ACC112 (cell line): ENCODE measurements around the gene BICDL1.
"Not testable (repeated sequence)": the region's sequence is repeated elsewhere in the genome, so short reads cannot be mapped to it uniquely, and the experiment has no call there.

ENCODE experiments used
- H2AFZ ChIP-seq: fragments of 200-600 bp; sonication (generic); one replicate; pipeline ENCODE4 v1.6.0; 2017; ENCODE audit warnings: antibody characterized with exemption, low read length; ENCODE audit not compliant: unreplicated experiment
- H3K27ac ChIP-seq: fragments of 200-600 bp; sonication (generic); 2 replicates; pipeline ENCODE4 v1.5.1; 2014; ENCODE audit warnings: low read depth, mild to moderate bottlenecking, antibody characterized with exemption, low read length, moderate library complexity
- H3K27me3 ChIP-seq: fragments of 200-600 bp; sonication (generic); 2 replicates; pipeline ENCODE4 v1.6.1; 2014; ENCODE audit warnings: mild to moderate bottlenecking, antibody characterized with exemption, low read length, moderate library complexity, mixed read lengths; ENCODE audit not compliant: insufficient read depth
- H3K36me3 ChIP-seq: fragments of 200-600 bp; sonication (generic); 2 replicates; pipeline ENCODE4 v1.6.1; 2016; ENCODE audit warnings: mild to moderate bottlenecking, antibody characterized with exemption, low read length, moderate library complexity, mixed read lengths; ENCODE audit not compliant: insufficient read depth
- H3K4me1 ChIP-seq: fragments of 200-600 bp; sonication (generic); one replicate; pipeline ENCODE4 v1.6.1; 2016; ENCODE audit warnings: low read length, mixed read lengths; ENCODE audit not compliant: insufficient read depth, unreplicated experiment, control insufficient read depth
- H3K4me3 ChIP-seq: fragments of 200-600 bp; sonication (generic); 2 replicates; pipeline ENCODE4 v1.5.1; 2014; ENCODE audit warnings: mild to moderate bottlenecking, low read depth, low read length
- H3K79me2 ChIP-seq: fragments of 200-600 bp; sonication (generic); one replicate; pipeline ENCODE4 v1.6.0; 2016; ENCODE audit warnings: low read length; ENCODE audit not compliant: control insufficient read depth, unreplicated experiment, insufficient read depth

BICDL1 gene

GRCh38 chr12:120019938-120020337, 30.9 kb downstream of the BICDL1 start:
- Histone ChIP-seq H3K36me3 (no peaks in the 10 kb centered on the region), H3K27me3 (peaks cover 41% of the 10 kb centered on the region), H3K4me1 (no peaks in the 10 kb centered on the region), H3K27ac (no peak overlapping the region), H2AFZ (no peak overlapping the region), H3K79me2 (no peaks in the 10 kb centered on the region), H3K4me3 (no peak overlapping the region)

- no peak overlapping the region for H3K27ac ChIP-seq
- peaks cover 21% of the 10 kb centered on the region; the same call in 1 of the 2 replicates for H3K27me3 ChIP-seq
- no peak overlapping the region for H3K4me3 ChIP-seq
- no peaks in the 10 kb centered on the region for H3K79me2 ChIP-seq
- no peaks in the 10 kb centered on the region for H3K36me3 ChIP-seq
- H2AFZ ChIP-seq = no peak overlapping the region
- H3K4me1 ChIP-seq = no peaks in the 10 kb centered on the region
Measured at GRCh38 chr12:120024193-120024592, 35.2 kb downstream of the BICDL1 start.

- H3K79me2 ChIP-seq = no peaks in the 10 kb centered on the region
- no peaks in the 10 kb centered on the region for H3K36me3 ChIP-seq
- H2AFZ ChIP-seq = no peak overlapping the region
- no peak overlapping the region for H3K4me3 ChIP-seq
- no peak overlapping the region for H3K27ac ChIP-seq
- peaks cover 10% of the 10 kb centered on the region; the same call in 1 of the 2 replicates for H3K27me3 ChIP-seq
- H3K4me1 ChIP-seq = no peaks in the 10 kb centered on the region
Measured at GRCh38 chr12:120025640-120026039, 36.6 kb downstream of the BICDL1 start.

GRCh38 chr12:120032242-120032641, 43.2 kb downstream of the BICDL1 start:
- no peak overlapping the region for H2AFZ ChIP-seq
- H3K27me3 ChIP-seq = peaks cover 6% of the 10 kb centered on the region; the same call in 1 of the 2 replicates
- H3K4me1 ChIP-seq = no peaks in the 10 kb centered on the region
- H3K36me3 ChIP-seq = no peaks in the 10 kb centered on the region
- no peak overlapping the region for H3K4me3 ChIP-seq
- H3K27ac ChIP-seq = no peak overlapping the region
- H3K79me2 ChIP-seq = no peaks in the 10 kb centered on the region

- Histone ChIP-seq H3K4me3 (no peak overlapping the region), H2AFZ (no peak overlapping the region), H3K27me3 (peaks cover 14% of the 10 kb centered on the region; the same call in 1 of the 2 replicates), H3K36me3 (no peaks in the 10 kb centered on the region), H3K27ac (no peak overlapping the region), H3K79me2 (no peaks in the 10 kb centered on the region), H3K4me1 (peaks cover 3% of the 10 kb centered on the region)
Measured at GRCh38 chr12:120037851-120038250, 48.8 kb downstream of the BICDL1 start.

- Histone ChIP-seq H2AFZ (no peak overlapping the region), H3K36me3 (no peaks in the 10 kb centered on the region), H3K27ac (no peak overlapping the region), H3K79me2 (no peaks in the 10 kb centered on the region), H3K4me3 (no peak overlapping the region), H3K27me3 (peaks cover 28% of the 10 kb centered on the region), H3K4me1 (peaks cover 3% of the 10 kb centered on the region)
Measured at GRCh38 chr12:120039711-120040110, 50.7 kb downstream of the BICDL1 start.

- no peak overlapping the region for H3K27ac ChIP-seq
- no peaks in the 10 kb centered on the region for H3K79me2 ChIP-seq
- peaks cover 32% of the 10 kb centered on the region for H3K27me3 ChIP-seq
- peaks cover 3% of the 10 kb centered on the region for H3K4me1 ChIP-seq
- H3K4me3 ChIP-seq = no peak overlapping the region
- H3K36me3 ChIP-seq = no peaks in the 10 kb centered on the region
- H2AFZ ChIP-seq = no peak overlapping the region
Measured at GRCh38 chr12:120041386-120042231, 52.6 kb downstream of the BICDL1 start.

GRCh38 chr12:120045367-120045766, 56.3 kb downstream of the BICDL1 start:
- not testable (repeated sequence) for H2AFZ ChIP-seq, H3K79me2 ChIP-seq, H3K36me3 ChIP-seq, H3K4me3 ChIP-seq, H3K27ac ChIP-seq, H3K4me1 ChIP-seq
- peaks cover 47% of the 10 kb centered on the region for H3K27me3 ChIP-seq

- Histone ChIP-seq H3K27ac (no peak overlapping the region), H3K27me3 (peaks cover 38% of the 10 kb centered on the region), H2AFZ (no peak overlapping the region), H3K79me2 (no peaks in the 10 kb centered on the region), H3K4me3 (no peak overlapping the region), H3K4me1 (no peaks in the 10 kb centered on the region), H3K36me3 (no peaks in the 10 kb centered on the region)
Measured at GRCh38 chr12:120047072-120047471, 58.0 kb downstream of the BICDL1 start.

GRCh38 chr12:120048263-120048662, 59.2 kb downstream of the BICDL1 start:
- H3K4me1 ChIP-seq = no peaks in the 10 kb centered on the region
- H3K36me3 ChIP-seq = no peaks in the 10 kb centered on the region
- H3K4me3 ChIP-seq = no peak overlapping the region
- H2AFZ ChIP-seq = no peak overlapping the region
- H3K27me3 ChIP-seq = peaks cover 41% of the 10 kb centered on the region
- no peak overlapping the region for H3K27ac ChIP-seq
- H3K79me2 ChIP-seq = no peaks in the 10 kb centered on the region

GRCh38 chr12:120049426-120049825, 60.4 kb downstream of the BICDL1 start:
- no peak overlapping the region for H3K4me3 ChIP-seq
- peaks cover 35% of the 10 kb centered on the region for H3K27me3 ChIP-seq
- H3K79me2 ChIP-seq = no peaks in the 10 kb centered on the region
- H3K4me1 ChIP-seq = no peaks in the 10 kb centered on the region
- H3K27ac ChIP-seq = no peak overlapping the region
- H3K36me3 ChIP-seq = no peaks in the 10 kb centered on the region
- H2AFZ ChIP-seq = no peak overlapping the region
